ENCODE results near the gene CTXND1.
A peak's percentile ranks its signal among the peaks of the same experiment; 100 is the strongest.

Gene CTXND1

DNA sequence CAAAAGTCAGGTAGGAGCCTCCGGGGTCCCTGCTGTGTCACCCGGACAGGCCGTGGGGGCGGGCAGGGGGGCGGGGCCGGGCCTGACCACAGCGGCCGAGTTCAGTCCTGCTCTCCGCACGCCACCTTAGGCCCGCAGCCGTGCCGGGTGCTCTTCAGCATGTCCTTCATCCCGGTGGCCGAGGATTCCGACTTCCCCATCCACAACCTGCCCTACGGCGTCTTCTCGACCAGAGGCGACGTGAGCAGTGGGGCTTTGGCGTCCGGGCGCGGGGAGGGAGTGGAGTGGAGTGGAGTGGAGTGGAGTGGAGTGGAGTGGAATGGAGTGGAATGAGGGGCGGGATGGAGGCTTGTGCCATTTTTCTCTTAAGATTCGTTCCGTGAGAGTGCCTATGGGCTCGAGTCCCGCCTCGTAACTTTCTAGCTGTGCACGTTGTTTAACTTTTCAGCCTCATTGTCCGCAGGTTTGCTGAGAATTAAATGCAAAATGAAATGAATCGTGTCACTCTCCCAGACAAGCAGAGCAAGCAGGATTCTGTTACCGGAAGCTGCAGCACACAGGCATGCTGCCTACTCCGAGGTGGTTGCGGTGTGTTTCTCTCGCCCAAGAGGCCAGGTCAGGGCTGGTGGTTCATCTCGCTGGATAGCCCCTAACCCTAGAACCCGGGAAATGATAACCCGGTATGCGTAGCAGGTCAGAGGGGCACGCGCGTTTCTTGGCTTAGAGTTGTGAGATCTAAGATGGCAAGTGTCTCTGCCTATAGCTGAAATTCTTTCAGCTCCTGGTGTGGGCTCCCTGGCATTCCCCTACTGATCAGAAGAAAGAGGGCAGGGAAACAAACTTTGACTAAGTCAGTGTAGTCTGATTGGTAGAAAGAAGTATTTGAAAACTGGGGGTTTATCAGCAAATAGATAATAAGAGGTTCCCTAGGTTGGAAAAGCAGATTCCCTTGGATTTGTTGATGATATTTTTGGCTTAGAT, 98.8 kb downstream of the CTXND1 start, which contains the start of gene FAH (continued):
- TF ChIP-seq, protein P1, sequence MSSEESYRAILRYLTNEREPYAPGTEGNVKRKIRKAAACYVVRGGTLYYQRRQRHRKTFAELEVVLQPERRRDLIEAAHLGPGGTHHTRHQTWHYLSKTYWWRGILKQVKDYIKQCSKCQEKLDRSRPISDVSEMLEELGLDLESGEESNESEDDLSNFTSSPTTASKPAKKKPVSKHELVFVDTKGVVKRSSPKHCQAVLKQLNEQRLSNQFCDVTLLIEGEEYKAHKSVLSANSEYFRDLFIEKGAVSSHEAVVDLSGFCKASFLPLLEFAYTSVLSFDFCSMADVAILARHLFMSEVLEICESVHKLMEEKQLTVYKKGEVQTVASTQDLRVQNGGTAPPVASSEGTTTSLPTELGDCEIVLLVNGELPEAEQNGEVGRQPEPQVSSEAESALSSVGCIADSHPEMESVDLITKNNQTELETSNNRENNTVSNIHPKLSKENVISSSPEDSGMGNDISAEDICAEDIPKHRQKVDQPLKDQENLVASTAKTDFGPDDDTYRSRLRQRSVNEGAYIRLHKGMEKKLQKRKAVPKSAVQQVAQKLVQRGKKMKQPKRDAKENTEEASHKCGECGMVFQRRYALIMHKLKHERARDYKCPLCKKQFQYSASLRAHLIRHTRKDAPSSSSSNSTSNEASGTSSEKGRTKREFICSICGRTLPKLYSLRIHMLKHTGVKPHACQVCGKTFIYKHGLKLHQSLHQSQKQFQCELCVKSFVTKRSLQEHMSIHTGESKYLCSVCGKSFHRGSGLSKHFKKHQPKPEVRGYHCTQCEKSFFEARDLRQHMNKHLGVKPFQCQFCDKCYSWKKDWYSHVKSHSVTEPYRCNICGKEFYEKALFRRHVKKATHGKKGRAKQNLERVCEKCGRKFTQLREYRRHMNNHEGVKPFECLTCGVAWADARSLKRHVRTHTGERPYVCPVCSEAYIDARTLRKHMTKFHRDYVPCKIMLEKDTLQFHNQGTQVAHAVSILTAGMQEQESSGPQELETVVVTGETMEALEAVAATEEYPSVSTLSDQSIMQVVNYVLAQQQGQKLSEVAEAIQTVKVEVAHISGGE (tag by site-specific recombination; conservative IDR thresholded peaks at IDR 0.05; ENCODE audit: low read depth) = no peak; the same call in 1 of the 2 replicates
- no peak for TF ChIP-seq GFI1B (tag by site-specific recombination; IDR thresholded peaks at IDR 0.05)
- TF ChIP-seq, protein P2, sequence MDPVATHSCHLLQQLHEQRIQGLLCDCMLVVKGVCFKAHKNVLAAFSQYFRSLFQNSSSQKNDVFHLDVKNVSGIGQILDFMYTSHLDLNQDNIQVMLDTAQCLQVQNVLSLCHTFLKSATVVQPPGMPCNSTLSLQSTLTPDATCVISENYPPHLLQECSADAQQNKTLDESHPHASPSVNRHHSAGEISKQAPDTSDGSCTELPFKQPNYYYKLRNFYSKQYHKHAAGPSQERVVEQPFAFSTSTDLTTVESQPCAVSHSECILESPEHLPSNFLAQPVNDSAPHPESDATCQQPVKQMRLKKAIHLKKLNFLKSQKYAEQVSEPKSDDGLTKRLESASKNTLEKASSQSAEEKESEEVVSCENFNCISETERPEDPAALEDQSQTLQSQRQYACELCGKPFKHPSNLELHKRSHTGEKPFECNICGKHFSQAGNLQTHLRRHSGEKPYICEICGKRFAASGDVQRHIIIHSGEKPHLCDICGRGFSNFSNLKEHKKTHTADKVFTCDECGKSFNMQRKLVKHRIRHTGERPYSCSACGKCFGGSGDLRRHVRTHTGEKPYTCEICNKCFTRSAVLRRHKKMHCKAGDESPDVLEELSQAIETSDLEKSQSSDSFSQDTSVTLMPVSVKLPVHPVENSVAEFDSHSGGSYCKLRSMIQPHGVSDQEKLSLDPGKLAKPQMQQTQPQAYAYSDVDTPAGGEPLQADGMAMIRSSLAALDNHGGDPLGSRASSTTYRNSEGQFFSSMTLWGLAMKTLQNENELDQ (tag by site-specific recombination; IDR thresholded peaks at IDR 0.05; ENCODE audit: low read depth) = no peak

DNA sequence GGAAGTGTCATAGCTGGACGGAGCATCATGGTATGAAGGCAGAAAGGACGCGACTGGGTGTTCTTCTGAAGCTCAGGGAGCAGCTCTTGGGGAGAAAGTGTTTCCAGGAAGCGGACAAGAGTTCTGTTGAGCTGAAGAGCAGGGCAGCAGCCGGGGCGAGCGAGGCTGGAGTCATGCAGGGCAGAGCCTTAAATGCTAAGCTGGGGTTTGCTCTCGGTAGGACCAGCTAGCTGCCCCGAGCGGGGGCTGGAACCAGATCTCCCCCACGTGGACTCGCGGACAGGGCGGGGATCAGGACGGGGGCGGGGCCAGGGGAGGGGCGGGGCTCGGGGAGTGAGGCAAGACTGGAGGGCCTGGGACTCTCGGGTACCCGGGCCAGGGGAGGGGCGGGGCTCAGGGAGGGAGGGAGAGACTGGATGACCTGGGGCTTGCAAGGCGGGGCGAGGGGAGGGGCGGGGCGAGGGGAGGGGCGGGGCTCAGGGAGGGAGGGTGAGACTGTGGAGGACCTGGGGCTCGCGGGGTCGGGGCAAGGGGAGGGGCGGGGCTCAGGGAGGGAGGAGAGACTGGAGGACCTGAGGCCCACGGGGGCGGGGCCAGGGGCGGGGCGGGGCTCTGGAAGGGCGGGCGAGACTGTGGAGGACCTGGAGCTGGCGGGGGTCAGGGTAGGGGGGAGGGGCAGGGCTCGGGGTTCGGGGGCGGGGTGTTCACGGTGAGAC, 99.7 kb downstream of the CTXND1 start:
- POLR2A ChIA-PET = interaction anchor here (0.7 to 2.1 kb wide), 5 partner anchors 92 to 744 kb away, joined by 3 to 7 read pairs (median 5); partner anchors contain the start of gene ZFAND6
- CTCF ChIA-PET = interaction anchor here (0.7 kb wide), 2 partner anchors 14 to 21 kb away, joined by 3 to 4 read pairs; no protein-coding TSS in a partner anchor

DNA sequence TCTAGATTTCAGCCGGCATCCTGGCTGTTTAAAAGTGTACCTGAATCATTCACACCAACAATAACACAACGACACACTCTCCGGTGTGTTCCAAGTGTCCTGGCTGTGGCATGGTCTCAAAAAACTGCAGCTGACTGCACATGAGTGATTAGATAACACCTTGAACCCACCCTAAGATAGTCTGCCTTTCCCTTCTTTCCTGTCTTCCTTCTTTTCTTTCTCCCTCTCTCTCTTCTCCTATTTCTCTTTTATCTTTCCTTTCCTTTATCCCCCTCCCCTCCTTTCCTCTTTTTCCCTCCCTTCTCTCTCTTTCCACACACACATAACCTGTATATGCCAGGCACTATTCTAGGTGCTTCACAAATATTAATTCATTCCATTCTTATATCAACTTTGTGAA, 100.4 kb downstream of the CTXND1 start:
- ChIA-PET CTCF (interaction anchor here (0.5 to 0.7 kb wide), 3 partner anchors 13 to 195 kb away, joined by 3 to 4 read pairs (median 3); no protein-coding TSS in a partner anchor), POLR2A (interaction anchor here (1.2 to 1.6 kb wide), 2 partner anchors 91 to 228 kb away, joined by 5 to 7 read pairs; no protein-coding TSS in a partner anchor)
- H3K27ac ChIP-seq (ENCODE audit: extremely low read depth, low read depth, low read length) = no peak overlapping the region
- TF ChIP-seq ZNF530 (tag by site-specific recombination; IDR thresholded peaks at IDR 0.05; ENCODE audit: low read depth) = no peak
- TF ChIP-seq PRDM1 (tag by site-specific recombination; IDR thresholded peaks at IDR 0.05) = peak; percentile 67
- no peak for TF ChIP-seq ZNF274 (IDR thresholded peaks at IDR 0.05; ENCODE audit: low read length)
- TF ChIP-seq ZNF274 (tag by site-specific recombination; IDR thresholded peaks at IDR 0.05; ENCODE audit: borderline replicate concordance) = no peak
- TF ChIP-seq ZNF146 (tag by site-specific recombination; IDR thresholded peaks at IDR 0.05) = no peak
- no peak for TF ChIP-seq MZF1 (tag by site-specific recombination; IDR thresholded peaks at IDR 0.05; ENCODE audit: borderline replicate concordance)
- no peak for TF ChIP-seq ZNF510 (tag by site-specific recombination; IDR thresholded peaks at IDR 0.05; ENCODE audit: insufficient replicate concordance)
- TF ChIP-seq ZNF366 (tag by site-specific recombination; conservative IDR thresholded peaks at IDR 0.05) = peak; percentile 46
- TF ChIP-seq TCF7L2 (IDR thresholded peaks at IDR 0.05; ENCODE audit: borderline replicate concordance, low read depth, low read length) = no peak
- TF ChIP-seq ZNF621 (tag by site-specific recombination; IDR thresholded peaks at IDR 0.05) = no peak
- TF ChIP-seq ZNF112 (tag by site-specific recombination; IDR thresholded peaks at IDR 0.05) = no peak
- no peak for TF ChIP-seq REPIN1 (tag by site-specific recombination; IDR thresholded peaks at IDR 0.05; ENCODE audit: low read depth)
- no peak for TF ChIP-seq ZNF133 (tag by site-specific recombination; IDR thresholded peaks at IDR 0.05)
- TF ChIP-seq ZNF2 (tag by site-specific recombination; IDR thresholded peaks at IDR 0.05) = no peak
- H3K9me3 ChIP-seq (ENCODE audit: control insufficient read depth, insufficient read depth, low read depth, low read length) = no peaks in the 10 kb centered on the region
- H3K4me3 ChIP-seq (ENCODE audit: low read depth, low read length) = no peak overlapping the region
- 0 out of 2 replicates have a peak, but pooled peaks cover 3% of the 10 kb centered on the region for H3K4me1 ChIP-seq (ENCODE audit: control insufficient read depth, insufficient read depth, low read length)
- no peaks in the 10 kb centered on the region for H3K36me3 ChIP-seq (ENCODE audit: control insufficient read depth in 2 of 2, insufficient read depth in 1 of 2, low read length in 2 of 2)

More for the DNA sequence above, 99.7 kb downstream of the CTXND1 start:
- Histone ChIP-seq H3K4me1 (ENCODE audit: control insufficient read depth, insufficient read depth, low read length) (0 out of 2 replicates have a peak, but pooled peaks cover 3% of the 10 kb centered on the region), H3K36me3 (ENCODE audit: control insufficient read depth in 2 of 2, insufficient read depth in 1 of 2, low read length in 2 of 2) (no peaks in the 10 kb centered on the region), H3K4me3 (ENCODE audit: low read depth, low read length) (peak overlapping the region; percentile 71), H3K27ac (ENCODE audit: extremely low read depth, low read depth, low read length) (no peak overlapping the region), H3K9me3 (ENCODE audit: control insufficient read depth, insufficient read depth, low read depth, low read length) (no peaks in the 10 kb centered on the region)
- TF ChIP-seq, protein P3, sequence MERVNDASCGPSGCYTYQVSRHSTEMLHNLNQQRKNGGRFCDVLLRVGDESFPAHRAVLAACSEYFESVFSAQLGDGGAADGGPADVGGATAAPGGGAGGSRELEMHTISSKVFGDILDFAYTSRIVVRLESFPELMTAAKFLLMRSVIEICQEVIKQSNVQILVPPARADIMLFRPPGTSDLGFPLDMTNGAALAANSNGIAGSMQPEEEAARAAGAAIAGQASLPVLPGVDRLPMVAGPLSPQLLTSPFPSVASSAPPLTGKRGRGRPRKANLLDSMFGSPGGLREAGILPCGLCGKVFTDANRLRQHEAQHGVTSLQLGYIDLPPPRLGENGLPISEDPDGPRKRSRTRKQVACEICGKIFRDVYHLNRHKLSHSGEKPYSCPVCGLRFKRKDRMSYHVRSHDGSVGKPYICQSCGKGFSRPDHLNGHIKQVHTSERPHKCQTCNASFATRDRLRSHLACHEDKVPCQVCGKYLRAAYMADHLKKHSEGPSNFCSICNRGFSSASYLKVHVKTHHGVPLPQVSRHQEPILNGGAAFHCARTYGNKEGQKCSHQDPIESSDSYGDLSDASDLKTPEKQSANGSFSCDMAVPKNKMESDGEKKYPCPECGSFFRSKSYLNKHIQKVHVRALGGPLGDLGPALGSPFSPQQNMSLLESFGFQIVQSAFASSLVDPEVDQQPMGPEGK (tag by site-specific recombination; IDR thresholded peaks at IDR 0.05) = peak; percentile 50
- TF ChIP-seq GLIS2 (tag by site-specific recombination; IDR thresholded peaks at IDR 0.05) (peak; percentile 32; the same call in 1 of the 2 replicates), GLIS1 (tag by site-specific recombination; IDR thresholded peaks at IDR 0.05) (peak; percentile 39; the same call in 1 of the 2 replicates), OSR2 (tag by site-specific recombination; IDR thresholded peaks at IDR 0.05) (no peak), ZNF416 (tag by site-specific recombination; IDR thresholded peaks at IDR 0.05) (no peak), KLF16 (tag by site-specific recombination; IDR thresholded peaks at IDR 0.05) (no peak), SP2 (tag by site-specific recombination; IDR thresholded peaks at IDR 0.05) (0 out of 2 replicates have a peak, but pooled peaks have one; percentile 7), SETDB1 (IDR thresholded peaks at IDR 0.05; ENCODE audit: insufficient read length, low read length) (no peak), ZNF404 (tag by site-specific recombination; IDR thresholded peaks at IDR 0.05) (no peak)

All from HEK293 (cell line).